Smooth muscle cell (in vitro differentiated cells): ENCODE measurements around the gene ZNF428. TPM values are rescaled to one million over a fixed set of nuclear protein-coding genes. Genes with fewer than 3 reads are reported as not detected.

ENCODE experiments used
- DNase-seq: peaks from one replicate; lab custom pipeline; 2025; ENCODE audit not compliant: unreplicated experiment; lab: John Stamatoyannopoulos, UW
- H2AFZ ChIP-seq: fragments of 200-600 bp; sonication (generic); 2 replicates; pipeline ENCODE4 v1.6.0; 2016; ENCODE audit warnings: antibody characterized with exemption, low read depth, mild to moderate bottlenecking
- H3F3A ChIP-seq: fragments of 200-600 bp; sonication (generic); 2 replicates; pipeline ENCODE4 v1.6.0; 2017; ENCODE audit warnings: antibody characterized with exemption, low read depth
- H3K27ac ChIP-seq: fragments of 200-600 bp; sonication (generic); 2 replicates; pipeline ENCODE4 v1.5.1; 2016; ENCODE audit warnings: low read depth, mild to moderate bottlenecking
- H3K27me3 ChIP-seq: fragments of 200-600 bp; sonication (generic); 2 replicates; pipeline ENCODE4 v1.6.1; 2016; ENCODE audit warnings: low read depth, mild to moderate bottlenecking
- H3K36me3 ChIP-seq: fragments of 200-600 bp; sonication (generic); 2 replicates; pipeline ENCODE4 v1.5.1; 2016; ENCODE audit warnings: low read depth
- H3K4me1 ChIP-seq: fragments of 200-600 bp; sonication (generic); 2 replicates; pipeline ENCODE4 v1.5.1; 2016; ENCODE audit warnings: low read depth
- H3K4me2 ChIP-seq: fragments of 200-600 bp; sonication (generic); 2 replicates; pipeline ENCODE4 v1.6.0; 2016; ENCODE audit warnings: mild to moderate bottlenecking
- H3K4me3 ChIP-seq: fragments of 200-600 bp; sonication (generic); 2 replicates; pipeline ENCODE4 v1.5.1; 2016; ENCODE audit warnings: mild to moderate bottlenecking
- H3K79me2 ChIP-seq: fragments of 200-600 bp; sonication (generic); 2 replicates; pipeline ENCODE4 v1.6.0; 2016; ENCODE audit warnings: low read depth, mild to moderate bottlenecking
- H3K9ac ChIP-seq: fragments of 200-600 bp; sonication (generic); 2 replicates; pipeline ENCODE4 v1.6.0; 2016; ENCODE audit warnings: low read depth
- H3K9me3 ChIP-seq: fragments of 200-600 bp; sonication (generic); replicated peaks from 2 replicates; pipeline ENCODE4 v1.5.1; 2016; ENCODE audit warnings: low read depth
- H4K20me1 ChIP-seq: fragments of 200-600 bp; sonication (generic); 2 replicates; pipeline ENCODE4 v1.6.0; 2016; ENCODE audit warnings: low read depth
- CTCF ChIP-seq: fragments of 200-600 bp; sonication (generic); IDR thresholded peaks from 2 replicates; pipeline ENCODE4 v1.5.1; 2017; ENCODE audit warnings: borderline replicate concordance, mild to moderate bottlenecking, antibody characterized with exemption; ENCODE audit not compliant: insufficient read depth, poor library complexity, severe bottlenecking
- WGBS: methylation state at CpG from one replicate; pipeline ENCODE4 v1.1.7; 2016; ENCODE audit warnings: low lambda C conversion rate; 5-methylcytosine and 5-hydroxymethylcytosine counted together
- polyA plus RNA-seq: library from polyadenylated mRNA; unstranded; fragments of >200 nt; fragmentation: Nextera tagmentation; extraction: Ambion mirVana; gene quantifications from 2 replicates; pipeline ENCODE4 v1.2.1, GENCODE V29; 2016
- total RNA-seq: library from RNA; depleted of rRNA; stranded (reverse); fragments of >200 nt; gene quantifications from 2 replicates; pipeline ENCODE4 v1.2.3, GENCODE V29; 2014

Gene ZNF428
- total and polyA plus RNA-seq, 2 experiments from 2014 or later = 20.3 to 63.1 TPM

- TF ChIP-seq CTCF = no peak
- Histone ChIP-seq H2AFZ (no peak overlapping the region), H3K4me2 (no peak overlapping the region), H3K36me3 (peaks cover 3% of the 10 kb centered on the region), H3K79me2 (no peaks in the 10 kb centered on the region), H3K4me1 (no peaks in the 10 kb centered on the region), H3K27me3 (no peaks in the 10 kb centered on the region), H3K9ac (no peak overlapping the region), H3K27ac (no peak overlapping the region), H4K20me1 (no peaks in the 10 kb centered on the region), H3F3A (no peaks in the 10 kb centered on the region), H3K9me3 (no peaks in the 10 kb centered on the region), H3K4me3 (no peak overlapping the region)
- 96% methylated on average over 6 of the region's 6 CpGs for WGBS
- DNase-seq = no peak
These were observed 29.2 kb upstream of the ZNF428 start for GRCh38 chr19:43648633-43649032.

GRCh38 chr19:43644181-43644580 is 24.8 kb upstream of the ZNF428 start:
- Histone ChIP-seq H3F3A (no peaks in the 10 kb centered on the region), H3K27me3 (peaks cover 23% of the 10 kb centered on the region), H2AFZ (no peak overlapping the region), H3K27ac (no peak overlapping the region), H3K4me2 (no peak overlapping the region), H3K4me1 (no peaks in the 10 kb centered on the region), H3K9ac (no peak overlapping the region), H3K4me3 (no peak overlapping the region), H3K36me3 (peaks cover 3% of the 10 kb centered on the region), H3K79me2 (no peaks in the 10 kb centered on the region), H3K9me3 (no peaks in the 10 kb centered on the region), H4K20me1 (no peaks in the 10 kb centered on the region)
- no peak for TF ChIP-seq CTCF
- 89% methylated on average over 13 of the region's 13 CpGs for WGBS
- no peak for DNase-seq

GRCh38 chr19:43643326-43643725 is 23.9 kb upstream of the ZNF428 start:
- no peak for DNase-seq
- Histone ChIP-seq H3K9me3 (no peaks in the 10 kb centered on the region), H3K4me3 (no peak overlapping the region), H3F3A (no peaks in the 10 kb centered on the region), H3K9ac (no peak overlapping the region), H4K20me1 (no peaks in the 10 kb centered on the region), H2AFZ (no peak overlapping the region), H3K27me3 (peaks cover 31% of the 10 kb centered on the region), H3K36me3 (peaks cover 3% of the 10 kb centered on the region), H3K4me2 (no peak overlapping the region), H3K79me2 (no peaks in the 10 kb centered on the region), H3K4me1 (no peaks in the 10 kb centered on the region), H3K27ac (no peak overlapping the region)
- no peak for TF ChIP-seq CTCF
- WGBS = 82% methylated on average over 3 of the region's 3 CpGs

GRCh38 chr19:43642531-43642930 is 23.1 kb upstream of the ZNF428 start:
- H3K9me3 ChIP-seq = no peaks in the 10 kb centered on the region
- no peaks in the 10 kb centered on the region for H4K20me1 ChIP-seq
- peaks cover 3% of the 10 kb centered on the region for H3K36me3 ChIP-seq
- no peak overlapping the region for H2AFZ ChIP-seq
- no peaks in the 10 kb centered on the region for H3K4me1 ChIP-seq
- peaks cover 39% of the 10 kb centered on the region for H3K27me3 ChIP-seq
- no peak overlapping the region for H3K9ac ChIP-seq
- H3K27ac ChIP-seq = no peak overlapping the region
- no peak for TF ChIP-seq CTCF
- no peaks in the 10 kb centered on the region for H3F3A ChIP-seq
- H3K4me2 ChIP-seq = no peak overlapping the region
- H3K79me2 ChIP-seq = no peaks in the 10 kb centered on the region
- no peak for DNase-seq
- WGBS = 79% methylated on average over 4 of the region's 4 CpGs
- no peak overlapping the region for H3K4me3 ChIP-seq
